Kidney (tissue), 14 donors: Measurements from ENCODE around the gene LSAMP. TPM values are rescaled to one million over a fixed set of nuclear protein-coding genes. Genes with fewer than 3 reads are reported as not detected.
A peak's percentile ranks its signal among the peaks of the same experiment; 100 is the strongest.

Experiments used
- DNase-seq, 5 donors: peaks; one replicate each; pipeline ENCODE4 v3.0.0-alpha.2; 2013 to 2020
- FAIRE-seq: peaks from 2 replicates; lab custom pipeline; 2012; peaks lifted over from hg19 to GRCh38; lab: Jason Lieb, UNC
- H3K27ac ChIP-seq, 2 donors: one replicate each; pipeline ENCODE4 v1.7.0; 2013; ENCODE audit warnings: low read depth in 2 of 2, low read length in 2 of 2, inconsistent platforms in 1 of 2
- H3K27me3 ChIP-seq: one replicate; pipeline ENCODE4 v1.7.1; 2013; ENCODE audit warnings: low read length, inconsistent platforms; ENCODE audit not compliant: control insufficient read depth, insufficient read depth
- H3K36me3 ChIP-seq, 3 donors: one replicate each; pipeline versions ENCODE4 v1.7.0 to v1.7.1; 2013; ENCODE audit warnings: low read length in 3 of 3, control low read depth in 1 of 3, inconsistent platforms in 1 of 3; ENCODE audit not compliant: insufficient read depth in 3 of 3, control insufficient read depth in 2 of 3
- H3K4me1 ChIP-seq, 3 donors: one replicate each; pipeline versions ENCODE4 v1.7.0 to v1.7.1; 2013; ENCODE audit warnings: low read length in 3 of 3, inconsistent platforms in 1 of 3, low read depth in 1 of 3; ENCODE audit not compliant: control insufficient read depth in 2 of 3, insufficient read depth in 2 of 3
- H3K4me3 ChIP-seq, 3 donors: one replicate each; pipeline versions ENCODE4 v1.7.0 to v1.8.1; 2013; ENCODE audit warnings: low read length in 3 of 3, control low read depth in 1 of 3, inconsistent platforms in 1 of 3
- H3K9ac ChIP-seq, 3 donors: one replicate each; pipeline versions ENCODE4 v1.7.0 to v1.7.1; 2013; ENCODE audit warnings: low read length in 3 of 3, control low read depth in 1 of 3, inconsistent platforms in 1 of 3
- H3K9me3 ChIP-seq, 3 donors: one replicate each; pipeline versions ENCODE4 v1.7.0 to v1.7.1; 2013; ENCODE audit warnings: low read length in 3 of 3, control low read depth in 1 of 3, inconsistent platforms in 1 of 3; ENCODE audit not compliant: control insufficient read depth in 2 of 3, insufficient read depth in 1 of 3
- CTCF ChIP-seq: IDR thresholded peaks from 3 replicates; pipeline ENCODE4 v1.5.1; 2012; ENCODE audit warnings: mild to moderate bottlenecking, moderate library complexity, borderline replicate concordance; ENCODE audit not compliant: insufficient read depth; ENCODE audit errors: extremely low read depth
- intact Hi-C: fragments of 100-400 bp; cut with DNase I; formaldehyde crosslinking; loops from one replicate; pipeline ENCODE4 v1.11.1; 2022
- polyA plus RNA-seq: library from polyadenylated mRNA; stranded (reverse); fragments of 350-450 nt; fragmentation: Illumina TruSeq; extraction: RNeasy Lipid Tissue Mini Kit (QIAGEN cat#74804); gene quantifications from one replicate; pipeline ENCODE4 v1.2.3, GENCODE V29; 2014; ENCODE audit warnings: low read depth, low replicate concordance; ENCODE audit not compliant: insufficient read depth
- total RNA-seq: library from RNA; stranded (reverse); fragmentation: NEBNext Ultra II Directional; extraction: Animal tissue kit (Norgen Biotek cat#: 25700); gene quantifications from one replicate; pipeline ENCODE4 v1.2.1, GENCODE V29; 2021
- donor health status: control.
- donor health status: control.
- donor health status: control.
- donor health status: control.
- donor health status: control.
- donor health status: DM: yes; HTN: yes; CAD: no.
- donor health status: Normal renal cell carcinoma (clear cell type).

LSAMP gene
- total and polyA plus RNA-seq, 2 donors from 2014 or later, result 1.4 to 3.5 TPM

GRCh38 chr3:116199063-116199462 lies 246.2 kb downstream of the LSAMP start:
- Histone ChIP-seq H3K9ac (no peak overlapping the region), H3K27ac (no peak overlapping the region), H3K4me1 (no peaks in the 10 kb centered on the region), H3K27me3 (no peaks in the 10 kb centered on the region), H3K9me3 (no peaks in the 10 kb centered on the region), H3K4me3 (no peak overlapping the region), H3K36me3 (no peaks in the 10 kb centered on the region)
- intact Hi-C loops, result no loop called here
- FAIRE-seq (peak; percentile 52), DNase-seq (peak in 1 of 5 donors; percentile 16)
- TF ChIP-seq CTCF, result no peak

- Histone ChIP-seq H3K27me3 (no peaks in the 10 kb centered on the region), H3K9ac (no peak overlapping the region), H3K4me1 (no peaks in the 10 kb centered on the region), H3K27ac (no peak overlapping the region), H3K36me3 (no peaks in the 10 kb centered on the region), H3K4me3 (no peak overlapping the region), H3K9me3 (no peaks in the 10 kb centered on the region)
- TF ChIP-seq CTCF, result no peak
- intact Hi-C loops, result no loop called here
- no peak for DNase-seq
- no peak for FAIRE-seq
Observed at GRCh38 chr3:116198087-116198486, 247.2 kb downstream of the LSAMP start.

- H3K9me3 ChIP-seq, result no peaks in the 10 kb centered on the region
- no peaks in the 10 kb centered on the region for H3K4me1 ChIP-seq
- FAIRE-seq (no peak), DNase-seq (no peak)
- H3K27ac ChIP-seq, result no peak overlapping the region
- no peak overlapping the region for H3K9ac ChIP-seq
- H3K27me3 ChIP-seq, result no peaks in the 10 kb centered on the region
- H3K4me3 ChIP-seq, result no peak overlapping the region
- TF ChIP-seq CTCF, result no peak
- no peaks in the 10 kb centered on the region for H3K36me3 ChIP-seq
- intact Hi-C loops, result no loop called here
Observed at GRCh38 chr3:116192464-116192863, 252.8 kb downstream of the LSAMP start.

GRCh38 chr3:116191409-116191808 lies 253.9 kb downstream of the LSAMP start:
- H3K4me3 ChIP-seq, result no peak overlapping the region
- H3K4me1 ChIP-seq, result no peaks in the 10 kb centered on the region
- intact Hi-C loops, result no loop called here
- H3K36me3 ChIP-seq, result no peaks in the 10 kb centered on the region
- H3K9ac ChIP-seq, result no peak overlapping the region
- DNase-seq, result no peak
- FAIRE-seq, result no peak
- no peaks in the 10 kb centered on the region for H3K9me3 ChIP-seq
- no peaks in the 10 kb centered on the region for H3K27me3 ChIP-seq
- no peak for TF ChIP-seq CTCF
- H3K27ac ChIP-seq, result no peak overlapping the region
